K562 (cell line): Measurements from ENCODE around the gene TNFRSF6B. TPM values are rescaled to one million over a fixed set of nuclear protein-coding genes. Genes with fewer than 3 reads are reported as not detected.
A peak's percentile ranks its signal among the peaks of the same experiment; 100 is the strongest.

ENCODE experiments used
- ATAC-seq: fragments of 200-7000 bp; cut with Tn5 transposase; 3 replicates; pipeline ENCODE4 v1.9.1; 2020; ENCODE audit warnings: moderate library complexity
- BruUV-seq: library from RNA; stranded (reverse); fragments of 400-500 nt; replicated peaks from 2 replicates; lab custom pipeline; 2021; lab: Mats Ljungman, UMichigan
- CTCF ChIA-PET: fragments of 300-600 bp; formaldehyde crosslinking; extraction: SDS; loops from one replicate; lab custom pipeline; 2021; ENCODE audit warnings: low intra/inter-chr PET ratio; lab: Yijun Ruan, JAX
- POLR2A ChIA-PET: fragments of 300-600, 350-650 bp; sonication (Branson Sonifier 250); formaldehyde crosslinking; extraction: SDS; loops from one replicate; lab custom pipeline; 2021; ENCODE audit warnings: antibody characterized with exemption, inconsistent platforms; lab: Yijun Ruan, JAX
- DNase-seq, 4 experiments: peaks; one replicate each; pipeline versions ENCODE4 v3.0.0 to v3.0.0-alpha.2; 2011 to 2018; ENCODE audit warnings: low spot score in 3 of 4, mixed read lengths in 3 of 4; ENCODE audit errors: extremely low read depth in 1 of 4
- FAIRE-seq: peaks from 2 replicates; lab custom pipeline; 2011; peaks lifted over from hg19 to GRCh38; lab: Jason Lieb, UNC
- H2AFZ ChIP-seq: 2 replicates; pipeline ENCODE4 v1.6.0; 2011; ENCODE audit warnings: low read depth, low read length, control low read depth, inconsistent platforms
- H3K27ac ChIP-seq: fragments of 200-600 bp; 3 replicates; pipeline ENCODE4 v1.8.0; 2011; ENCODE audit warnings: low read depth, mild to moderate bottlenecking, control low read depth, inconsistent platforms, low read length, moderate library complexity, mixed read lengths; ENCODE audit errors: extremely low read depth
- H3K27me3 ChIP-seq, 2 experiments: fragments of 300-600 bp in 1 of 2; 2 replicates in 1 of 2; 3 replicates in 1 of 2; pipeline versions ENCODE4 v1.6.0 to v1.8.0; 2011; ENCODE audit warnings: inconsistent platforms in 2 of 2, low read length in 2 of 2, mild to moderate bottlenecking in 1 of 2, mixed read lengths in 1 of 2, moderate library complexity in 1 of 2; ENCODE audit not compliant: control insufficient read depth in 2 of 2, insufficient read depth in 2 of 2
- H3K36me3 ChIP-seq: fragments of 300-600 bp; 3 replicates; pipeline ENCODE4 v1.8.0; 2011; ENCODE audit warnings: mild to moderate bottlenecking, low read length, inconsistent platforms; ENCODE audit not compliant: control insufficient read depth, insufficient read depth
- H3K4me1 ChIP-seq, 2 experiments: fragments of 200-600 bp in 1 of 2; replicated peaks in 1 of 2; 2 replicates in 1 of 2; 3 replicates in 1 of 2; pipeline versions ENCODE4 v1.5.1 to v1.8.0; 2011; ENCODE audit warnings: inconsistent platforms in 2 of 2, low read length in 2 of 2, mild to moderate bottlenecking in 1 of 2, mixed read lengths in 1 of 2, moderate library complexity in 1 of 2; ENCODE audit not compliant: control insufficient read depth in 2 of 2, insufficient read depth in 2 of 2
- H3K4me2 ChIP-seq: 2 replicates; pipeline ENCODE4 v1.6.1; 2011; ENCODE audit warnings: low read length, control low read depth, inconsistent platforms, mixed read lengths; ENCODE audit not compliant: insufficient read depth
- H3K4me3 ChIP-seq: fragments of 200-600 bp; sonication (generic), shearing (Covaris generic); 2 replicates; pipeline ENCODE4 v1.5.1; 2016; ENCODE audit warnings: control low read depth, inconsistent platforms
- H3K79me2 ChIP-seq: fragments of 200-600 bp; 3 replicates; pipeline ENCODE4 v1.8.0; 2011; ENCODE audit warnings: low read length, inconsistent platforms; ENCODE audit not compliant: control insufficient read depth, insufficient read depth
- H3K9ac ChIP-seq, 2 experiments: 2 replicates each; pipeline versions ENCODE4 v1.6.0 to v1.6.1; 2011; ENCODE audit warnings: low read depth in 2 of 2, low read length in 2 of 2, control low read depth in 1 of 2, inconsistent platforms in 1 of 2, mild to moderate bottlenecking in 1 of 2, mixed read lengths in 1 of 2; ENCODE audit not compliant: insufficient read depth in 1 of 2
- H3K9me1 ChIP-seq: one replicate; pipeline ENCODE4 v1.6.0; 2011; ENCODE audit warnings: inconsistent platforms, mild to moderate bottlenecking, low read length, moderate library complexity; ENCODE audit not compliant: control insufficient read depth, insufficient read depth
- H3K9me3 ChIP-seq: replicated peaks from 2 replicates; pipeline ENCODE4 v1.5.1; 2011; ENCODE audit warnings: low read depth, low read length, inconsistent platforms; ENCODE audit not compliant: control insufficient read depth, insufficient read depth
- H4K20me1 ChIP-seq: replicated peaks from 2 replicates; pipeline ENCODE4 v1.6.1; 2011; ENCODE audit warnings: low read length, inconsistent platforms, mixed read lengths; ENCODE audit not compliant: control insufficient read depth, insufficient read depth
- ASH1L ChIP-seq: fragments of 450-650 bp; IDR thresholded peaks from 2 replicates; pipeline ENCODE4 v1.6.1; 2018; ENCODE audit warnings: borderline replicate concordance, mild to moderate bottlenecking, low read depth; ENCODE audit not compliant: partially characterized antibody
- CTBP1 ChIP-seq: fragments of 450-650 bp; IDR thresholded peaks from 2 replicates; pipeline ENCODE4 v1.6.1; 2016; ENCODE audit warnings: borderline replicate concordance
- HNRNPUL1 ChIP-seq: fragments of 200-400 bp; formaldehyde crosslinking; IDR thresholded peaks from 2 replicates; pipeline ENCODE4 v1.6.1; 2017; ENCODE audit warnings: low read length
- JUND ChIP-seq, 2 experiments: IDR thresholded peaks; 2 replicates in 1 of 2; 3 replicates in 1 of 2; pipeline ENCODE4 v1.6.1; 2011; ENCODE audit warnings: borderline replicate concordance in 2 of 2, low read depth in 2 of 2, low read length in 2 of 2, improper control_type of control experiment in 1 of 2, missing biosample characterization in 1 of 2, missing genetic modification characterization in 1 of 2, missing genetic modification reagents in 1 of 2
- NELFE ChIP-seq: IDR thresholded peaks from 2 replicates; pipeline ENCODE4 v1.6.1; 2011; ENCODE audit warnings: mild to moderate bottlenecking; ENCODE audit not compliant: insufficient read depth, insufficient read length
- PHF8 ChIP-seq: fragments of 200-600 bp; sonication (generic); IDR thresholded peaks from 2 replicates; pipeline ENCODE4 v1.6.1; 2012; ENCODE audit warnings: mixed run types, mild to moderate bottlenecking, inconsistent platforms, low read length, moderate library complexity, borderline replicate concordance
- PTBP1 ChIP-seq: fragments of 200-400 bp; formaldehyde crosslinking; IDR thresholded peaks from 2 replicates; pipeline ENCODE4 v1.6.1; 2017; ENCODE audit warnings: low read depth, low read length
- RCOR1 ChIP-seq, 2 experiments: IDR thresholded peaks; 2 replicates each; pipeline ENCODE4 v1.6.1; 2012; ENCODE audit warnings: low read depth in 2 of 2, low read length in 2 of 2, borderline replicate concordance in 1 of 2, improper control_type of control experiment in 1 of 2
- SNRNP70 ChIP-seq: fragments of 200-400 bp; formaldehyde crosslinking; optimal IDR thresholded peaks from 2 replicates; pipeline ENCODE3; 2017; ENCODE audit warnings: low read depth, low read length
- YBX1 ChIP-seq: fragments of 450-650 bp; IDR thresholded peaks from 2 replicates; pipeline ENCODE4 v1.7.1; 2016; ENCODE audit warnings: mild to moderate bottlenecking
- ZNF239 ChIP-seq: fragments of 250-450 bp; sonication (Bioruptor Pico); IDR thresholded peaks from 2 replicates; pipeline ENCODE4 v1.4.0; 2020; ENCODE audit warnings: mild to moderate bottlenecking
- ZNF75A ChIP-seq: fragments of 450-650 bp; formaldehyde crosslinking; IDR thresholded peaks from 2 replicates; pipeline ENCODE4 v1.4.0; 2020; ENCODE audit warnings: mild to moderate bottlenecking
- WGBS: fragments of 100-300 bp; shearing (Covaris generic); methylation state at CpG from one replicate; pipeline ENCODE4 v1.1.6; 2016; ENCODE audit warnings: low coverage, mixed read lengths; ENCODE audit not compliant: insufficient coverage; ENCODE audit errors: missing lambda C conversion rate; 5-methylcytosine and 5-hydroxymethylcytosine counted together
- in situ Hi-C: fragments of 300-500 bp; cut with MboI; formaldehyde crosslinking; loops from 4 replicates; pipeline ENCODE4 v1.15.0; 2018; ENCODE audit warnings: inconsistent platforms, mixed read lengths
- intact Hi-C: fragments of 100-400 bp; cut with micrococcal nuclease; formaldehyde crosslinking; loops from 2 replicates; pipeline ENCODE4 v1.14.2; 2022
- polyA plus RNA-seq, 8 experiments: library from polyadenylated mRNA; depleted of rRNA in 4 of 8; stranded (reverse) in 5 of 8; unstranded in 3 of 8; fragments of >200 nt; fragmentation: Nextera tagmentation in 2 of 8; fragmentation: Illumina TruSeq in 1 of 8; extraction: Ambion mirVana in 2 of 8; extraction: Trizol in 1 of 8; gene quantifications; 2 replicates each; pipeline versions ENCODE4 v1.2.1 to v1.2.3, GENCODE V29; 2011 to 2014; ENCODE audit warnings: inconsistent platforms in 1 of 8, missing spikeins in 1 of 8
- total RNA-seq, 7 experiments: library from RNA; depleted of rRNA in 6 of 7; stranded (reverse); fragments of >200 nt in 6 of 7; fragmentation: Illumina TruSeq in 2 of 7; extraction: Trizol in 2 of 7; gene quantifications; 2 replicates each; pipeline versions ENCODE4 v1.2.1 to v1.2.3, GENCODE V29; 2011 to 2021; ENCODE audit warnings: low replicate concordance in 1 of 7
- TF ChIP-seq, protein P1 (sequence below): sonication (generic); formaldehyde crosslinking; IDR thresholded peaks from 2 replicates; pipeline ENCODE4 v1.8.0; 2023; ENCODE audit warnings: mild to moderate bottlenecking, missing genetic modification reagents
- TF ChIP-seq, protein P2 (sequence below): fragments of 250-450 bp; sonication (Bioruptor Pico); IDR thresholded peaks from 2 replicates; pipeline ENCODE4 v1.8.0; 2021; ENCODE audit warnings: moderate library complexity, mild to moderate bottlenecking, inconsistent platforms

TNFRSF6B gene
- total and polyA plus RNA-seq, 9 of the 15 experiments (the other 6 are each of a cell fraction or from before 2014, with no cell fraction given): 0.10 to 3.5 (median 0.32) TPM; not detected in 6

GRCh38 chr20:63697868-63698545 lies 1.6 kb downstream of the TNFRSF6B start:
- 84% methylated on average over 29 of the region's 40 CpGs for WGBS
- Histone ChIP-seq H3K4me3 (no peak overlapping the region), H3K27me3 (no peaks in the 10 kb centered on the region), H4K20me1 (no peaks in the 10 kb centered on the region; the same call in 1 of the 2 replicates), H3K27ac (no peak overlapping the region), H3K4me2 (no peak overlapping the region), H3K79me2 (no peaks in the 10 kb centered on the region), H3K9me3 (no peaks in the 10 kb centered on the region), H3K4me1 (peaks cover 9 to 86% of the 10 kb centered on the region in 2 experiments), H3K36me3 (peaks cover 26% of the 10 kb centered on the region; the same call in 2 of the 3 replicates), H2AFZ (no peak overlapping the region), H3K9me1 (no peaks in the 10 kb centered on the region), H3K9ac (no peak overlapping the region; a peak in 1 of 4 replicates)
- intact Hi-C loops (no loop called here), in situ Hi-C loops (no loop called here)
- DNase-seq: peak in 1 of 4 experiments; percentile 20
- BruUV-seq: no TSS peak
- ChIA-PET CTCF (no interaction called here), POLR2A (interaction anchor here (0.6 to 3.1 kb wide), 7 partner anchors 10 to 263 kb away, joined by 3 to 27 read pairs (median 3); partner anchors contain the start of genes ARFRP1, TPD52L2 and ZGPAT)
- ATAC-seq: no peak
- no peak for FAIRE-seq
- TF ChIP-seq HNRNPUL1 (0 out of 2 replicates have a peak, but pooled peaks have one; percentile 4), CTBP1 (no peak), ZNF75A (CRISPR knock-in tag) (no peak), ZNF239 (CRISPR knock-in tag) (no peak), JUND (IDR thresholded peaks at IDR 0.05; ENCODE audit: borderline replicate concordance, low read depth, low read length) (no peak), JUND (tag; IDR thresholded peaks at IDR 0.05; ENCODE audit: borderline replicate concordance, low read depth, low read length) (no peak), PTBP1 (0 out of 2 replicates have a peak, but pooled peaks have one; percentile 17), SNRNP70 (peak; percentile 55), YBX1 (no peak), RCOR1 (IDR thresholded peaks at IDR 0.05; ENCODE audit: borderline replicate concordance in 1 of 2, low read depth in 2 of 2, low read length in 2 of 2) (no peak), ASH1L (no peak), PHF8 (no peak), NELFE (no peak)
- TF ChIP-seq, protein P1, sequence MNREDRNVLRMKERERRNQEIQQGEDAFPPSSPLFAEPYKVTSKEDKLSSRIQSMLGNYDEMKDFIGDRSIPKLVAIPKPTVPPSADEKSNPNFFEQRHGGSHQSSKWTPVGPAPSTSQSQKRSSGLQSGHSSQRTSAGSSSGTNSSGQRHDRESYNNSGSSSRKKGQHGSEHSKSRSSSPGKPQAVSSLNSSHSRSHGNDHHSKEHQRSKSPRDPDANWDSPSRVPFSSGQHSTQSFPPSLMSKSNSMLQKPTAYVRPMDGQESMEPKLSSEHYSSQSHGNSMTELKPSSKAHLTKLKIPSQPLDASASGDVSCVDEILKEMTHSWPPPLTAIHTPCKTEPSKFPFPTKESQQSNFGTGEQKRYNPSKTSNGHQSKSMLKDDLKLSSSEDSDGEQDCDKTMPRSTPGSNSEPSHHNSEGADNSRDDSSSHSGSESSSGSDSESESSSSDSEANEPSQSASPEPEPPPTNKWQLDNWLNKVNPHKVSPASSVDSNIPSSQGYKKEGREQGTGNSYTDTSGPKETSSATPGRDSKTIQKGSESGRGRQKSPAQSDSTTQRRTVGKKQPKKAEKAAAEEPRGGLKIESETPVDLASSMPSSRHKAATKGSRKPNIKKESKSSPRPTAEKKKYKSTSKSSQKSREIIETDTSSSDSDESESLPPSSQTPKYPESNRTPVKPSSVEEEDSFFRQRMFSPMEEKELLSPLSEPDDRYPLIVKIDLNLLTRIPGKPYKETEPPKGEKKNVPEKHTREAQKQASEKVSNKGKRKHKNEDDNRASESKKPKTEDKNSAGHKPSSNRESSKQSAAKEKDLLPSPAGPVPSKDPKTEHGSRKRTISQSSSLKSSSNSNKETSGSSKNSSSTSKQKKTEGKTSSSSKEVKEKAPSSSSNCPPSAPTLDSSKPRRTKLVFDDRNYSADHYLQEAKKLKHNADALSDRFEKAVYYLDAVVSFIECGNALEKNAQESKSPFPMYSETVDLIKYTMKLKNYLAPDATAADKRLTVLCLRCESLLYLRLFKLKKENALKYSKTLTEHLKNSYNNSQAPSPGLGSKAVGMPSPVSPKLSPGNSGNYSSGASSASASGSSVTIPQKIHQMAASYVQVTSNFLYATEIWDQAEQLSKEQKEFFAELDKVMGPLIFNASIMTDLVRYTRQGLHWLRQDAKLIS: no peak
- TF ChIP-seq, protein P2, sequence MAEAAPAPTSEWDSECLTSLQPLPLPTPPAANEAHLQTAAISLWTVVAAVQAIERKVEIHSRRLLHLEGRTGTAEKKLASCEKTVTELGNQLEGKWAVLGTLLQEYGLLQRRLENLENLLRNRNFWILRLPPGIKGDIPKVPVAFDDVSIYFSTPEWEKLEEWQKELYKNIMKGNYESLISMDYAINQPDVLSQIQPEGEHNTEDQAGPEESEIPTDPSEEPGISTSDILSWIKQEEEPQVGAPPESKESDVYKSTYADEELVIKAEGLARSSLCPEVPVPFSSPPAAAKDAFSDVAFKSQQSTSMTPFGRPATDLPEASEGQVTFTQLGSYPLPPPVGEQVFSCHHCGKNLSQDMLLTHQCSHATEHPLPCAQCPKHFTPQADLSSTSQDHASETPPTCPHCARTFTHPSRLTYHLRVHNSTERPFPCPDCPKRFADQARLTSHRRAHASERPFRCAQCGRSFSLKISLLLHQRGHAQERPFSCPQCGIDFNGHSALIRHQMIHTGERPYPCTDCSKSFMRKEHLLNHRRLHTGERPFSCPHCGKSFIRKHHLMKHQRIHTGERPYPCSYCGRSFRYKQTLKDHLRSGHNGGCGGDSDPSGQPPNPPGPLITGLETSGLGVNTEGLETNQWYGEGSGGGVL: no peak
